Measurements from ENCODE around the gene WIPF1.

WIPF1 gene

GRCh38 chr2:174605687-174606086 is 8.1 kb upstream of the WIPF1 start:
- no peak overlapping the region for H2AFZ ChIP-seq (ENCODE audit: low read depth, low read length)
- no peak overlapping the region for H3K4me2 ChIP-seq (ENCODE audit: low read length)
- H3K9ac ChIP-seq (ENCODE audit: low read length) = no peak overlapping the region
- H3K27ac ChIP-seq (ENCODE audit: low read length) = no peak overlapping the region
- H3K4me3 ChIP-seq (ENCODE audit: low read length) = no peak overlapping the region
- TF ChIP-seq EZH2phosphoT487 (IDR thresholded peaks at IDR 0.05; ENCODE audit: low read depth) (no peak), CTCF (IDR thresholded peaks at IDR 0.05; ENCODE audit: low read depth, low read length) (peak; percentile 61)
- H3K9me3 ChIP-seq (ENCODE audit: insufficient read depth, low read length) = no peaks in the 10 kb centered on the region
- H3K36me3 ChIP-seq (replicated peaks; ENCODE audit: low read depth, low read length) = no peaks in the 10 kb centered on the region
- peaks cover 61% of the 10 kb centered on the region for H3K4me1 ChIP-seq (ENCODE audit: low read length)
- H3K27me3 ChIP-seq (ENCODE audit: low read depth, low read length) = no peaks in the 10 kb centered on the region
- no peaks in the 10 kb centered on the region for H3K79me2 ChIP-seq (ENCODE audit: low read length)
- H4K20me1 ChIP-seq (ENCODE audit: insufficient read depth, low read length) = no peaks in the 10 kb centered on the region

- H3K27me3 ChIP-seq (ENCODE audit: low read depth, low read length) = no peaks in the 10 kb centered on the region
- no peaks in the 10 kb centered on the region for H4K20me1 ChIP-seq (ENCODE audit: insufficient read depth, low read length)
- peaks cover 19% of the 10 kb centered on the region for H3K36me3 ChIP-seq (replicated peaks; ENCODE audit: low read depth, low read length)
- H2AFZ ChIP-seq (ENCODE audit: low read depth, low read length) = no peak overlapping the region
- no peak overlapping the region for H3K4me3 ChIP-seq (ENCODE audit: low read length)
- peak; percentile 88 for TF ChIP-seq CTCF (IDR thresholded peaks at IDR 0.05; ENCODE audit: low read depth, low read length)
- no peak for TF ChIP-seq EZH2phosphoT487 (IDR thresholded peaks at IDR 0.05; ENCODE audit: low read depth)
- no peaks in the 10 kb centered on the region for H3K9me3 ChIP-seq (ENCODE audit: insufficient read depth, low read length)
- peak overlapping the region; percentile 53 for H3K4me2 ChIP-seq (ENCODE audit: low read length)
- H3K4me1 ChIP-seq (ENCODE audit: low read length) = peaks cover 61% of the 10 kb centered on the region
- no peak overlapping the region for H3K9ac ChIP-seq (ENCODE audit: low read length)
- H3K79me2 ChIP-seq (ENCODE audit: low read length) = no peaks in the 10 kb centered on the region
- 0 out of 2 replicates have a peak overlapping the region, but pooled peaks have one; percentile 5 for H3K27ac ChIP-seq (ENCODE audit: low read length)
Measured at GRCh38 chr2:174603280-174603679, 5.7 kb upstream of the WIPF1 start.

GRCh38 chr2:174602745-174603144 is 5.1 kb upstream of the WIPF1 start:
- Histone ChIP-seq H3K9ac (ENCODE audit: low read length) (no peak overlapping the region), H3K27ac (ENCODE audit: low read length) (no peak overlapping the region), H3K4me1 (ENCODE audit: low read length) (peaks cover 61% of the 10 kb centered on the region), H3K9me3 (ENCODE audit: insufficient read depth, low read length) (no peaks in the 10 kb centered on the region), H3K79me2 (ENCODE audit: low read length) (no peaks in the 10 kb centered on the region), H2AFZ (ENCODE audit: low read depth, low read length) (no peak overlapping the region), H4K20me1 (ENCODE audit: insufficient read depth, low read length) (no peaks in the 10 kb centered on the region), H3K4me2 (ENCODE audit: low read length) (peak overlapping the region; percentile 53; the same call in 1 of the 2 replicates), H3K4me3 (ENCODE audit: low read length) (no peak overlapping the region), H3K36me3 (replicated peaks; ENCODE audit: low read depth, low read length) (peaks cover 19% of the 10 kb centered on the region), H3K27me3 (ENCODE audit: low read depth, low read length) (no peaks in the 10 kb centered on the region)
- TF ChIP-seq EZH2phosphoT487 (IDR thresholded peaks at IDR 0.05; ENCODE audit: low read depth) (no peak), CTCF (IDR thresholded peaks at IDR 0.05; ENCODE audit: low read depth, low read length) (no peak)

- H2AFZ ChIP-seq (ENCODE audit: low read depth, low read length) = no peak overlapping the region
- H3K27me3 ChIP-seq (ENCODE audit: low read depth, low read length) = no peaks in the 10 kb centered on the region
- H3K36me3 ChIP-seq (replicated peaks; ENCODE audit: low read depth, low read length) = peaks cover 19% of the 10 kb centered on the region
- H3K79me2 ChIP-seq (ENCODE audit: low read length) = peaks cover 22% of the 10 kb centered on the region
- peak overlapping the region; percentile 5; the same call in 1 of the 2 replicates for H3K9ac ChIP-seq (ENCODE audit: low read length)
- H3K27ac ChIP-seq (ENCODE audit: low read length) = peak overlapping the region; percentile 87
- H3K4me1 ChIP-seq (ENCODE audit: low read length) = peaks cover 65% of the 10 kb centered on the region
- TF ChIP-seq EZH2phosphoT487 (IDR thresholded peaks at IDR 0.05; ENCODE audit: low read depth) = no peak
- no peak for TF ChIP-seq CTCF (IDR thresholded peaks at IDR 0.05; ENCODE audit: low read depth, low read length)
- H3K4me2 ChIP-seq (ENCODE audit: low read length) = peak overlapping the region; percentile 43
- H3K4me3 ChIP-seq (ENCODE audit: low read length) = 0 out of 2 replicates have a peak overlapping the region, but pooled peaks have one; percentile 5
- no peaks in the 10 kb centered on the region for H4K20me1 ChIP-seq (ENCODE audit: insufficient read depth, low read length)
- H3K9me3 ChIP-seq (ENCODE audit: insufficient read depth, low read length) = no peaks in the 10 kb centered on the region
Measured at GRCh38 chr2:174600349-174600748, 2.7 kb upstream of the WIPF1 start.

Measured in OCI-LY3 (cell line).